ENCODE measurements around the gene RILPL1. TPM values are rescaled to one million over a fixed set of nuclear protein-coding genes. Genes with fewer than 3 reads are reported as not detected.
"Not testable (repeated sequence)": the region's sequence is repeated elsewhere in the genome, so short reads cannot be mapped to it uniquely, and the experiment has no call there.

Gene RILPL1
- total and polyA plus RNA-seq, 2 experiments from 2014 or later = 2.9 to 29.8 TPM

- 0 out of 2 replicates have a peak, but pooled peaks cover 5% of the 10 kb centered on the region for H3K79me2 ChIP-seq (ENCODE audit: insufficient read depth)
- no peak overlapping the region for H3K4me2 ChIP-seq (ENCODE audit: unreplicated experiment)
- H2AFZ ChIP-seq = no peak overlapping the region
- H3K27ac ChIP-seq = no peak overlapping the region
- in situ Hi-C loops (cut with MboI) = no loop called here
- WGBS, 2 experiments (ENCODE audit: low coverage in 1 of 2, low lambda C conversion rate in 2 of 2, missing lambda C conversion rate in 2 of 2) = 91 to 96% methylated on average over 13 of the region's 13 CpGs
- H3K27me3 ChIP-seq (replicated peaks; ENCODE audit: insufficient read depth) = no peaks in the 10 kb centered on the region
- no peaks in the 10 kb centered on the region for H3K9me2 ChIP-seq (ENCODE audit: insufficient read depth)
- TF ChIP-seq EZH2phosphoT487 (IDR thresholded peaks at IDR 0.05; ENCODE audit: insufficient read depth, low read depth) (no peak), EZH2 (IDR thresholded peaks at IDR 0.05; ENCODE audit: insufficient read depth, poor library complexity, severe bottlenecking) (no peak)
- no peak overlapping the region for H3K9ac ChIP-seq
- no peak for DNase-seq
- H4K20me1 ChIP-seq (ENCODE audit: insufficient read depth) = no peaks in the 10 kb centered on the region
- peaks cover 9% of the 10 kb centered on the region for H3K36me3 ChIP-seq (ENCODE audit: low read depth)
- H3K4me1 ChIP-seq (ENCODE audit: insufficient read depth) = no peaks in the 10 kb centered on the region
- no peak overlapping the region for H3K4me3 ChIP-seq
- no peaks in the 10 kb centered on the region for H3F3A ChIP-seq (ENCODE audit: insufficient read depth)
- no peaks in the 10 kb centered on the region for H3K9me3 ChIP-seq (ENCODE audit: low read depth)
Observed at GRCh38 chr12:123498126-123498825, 35.2 kb downstream of the RILPL1 start.

GRCh38 chr12:123497065-123497464 lies 36.5 kb downstream of the RILPL1 start:
- no peak overlapping the region for H3K4me2 ChIP-seq (ENCODE audit: unreplicated experiment)
- no peak for TF ChIP-seq EZH2 (IDR thresholded peaks at IDR 0.05; ENCODE audit: insufficient read depth, poor library complexity, severe bottlenecking)
- no peak for TF ChIP-seq EZH2phosphoT487 (IDR thresholded peaks at IDR 0.05; ENCODE audit: insufficient read depth, low read depth)
- no peaks in the 10 kb centered on the region for H3K9me3 ChIP-seq (ENCODE audit: low read depth)
- in situ Hi-C loops (cut with MboI) = no loop called here
- H3K27me3 ChIP-seq (replicated peaks; ENCODE audit: insufficient read depth) = no peaks in the 10 kb centered on the region
- WGBS, 2 experiments (ENCODE audit: low coverage in 1 of 2, low lambda C conversion rate in 2 of 2, missing lambda C conversion rate in 2 of 2) = 86 to 89% methylated on average over 7 of the region's 7 CpGs
- H3K36me3 ChIP-seq (ENCODE audit: low read depth) = peaks cover 9% of the 10 kb centered on the region
- no peaks in the 10 kb centered on the region for H3K9me2 ChIP-seq (ENCODE audit: insufficient read depth)
- H4K20me1 ChIP-seq (ENCODE audit: insufficient read depth) = no peaks in the 10 kb centered on the region
- no peaks in the 10 kb centered on the region for H3F3A ChIP-seq (ENCODE audit: insufficient read depth)
- no peak for DNase-seq
- H2AFZ ChIP-seq = no peak overlapping the region
- no peak overlapping the region for H3K9ac ChIP-seq
- no peaks in the 10 kb centered on the region for H3K4me1 ChIP-seq (ENCODE audit: insufficient read depth)
- no peak overlapping the region for H3K27ac ChIP-seq
- no peak overlapping the region for H3K4me3 ChIP-seq
- 0 out of 2 replicates have a peak, but pooled peaks cover 4% of the 10 kb centered on the region for H3K79me2 ChIP-seq (ENCODE audit: insufficient read depth)

DNA sequence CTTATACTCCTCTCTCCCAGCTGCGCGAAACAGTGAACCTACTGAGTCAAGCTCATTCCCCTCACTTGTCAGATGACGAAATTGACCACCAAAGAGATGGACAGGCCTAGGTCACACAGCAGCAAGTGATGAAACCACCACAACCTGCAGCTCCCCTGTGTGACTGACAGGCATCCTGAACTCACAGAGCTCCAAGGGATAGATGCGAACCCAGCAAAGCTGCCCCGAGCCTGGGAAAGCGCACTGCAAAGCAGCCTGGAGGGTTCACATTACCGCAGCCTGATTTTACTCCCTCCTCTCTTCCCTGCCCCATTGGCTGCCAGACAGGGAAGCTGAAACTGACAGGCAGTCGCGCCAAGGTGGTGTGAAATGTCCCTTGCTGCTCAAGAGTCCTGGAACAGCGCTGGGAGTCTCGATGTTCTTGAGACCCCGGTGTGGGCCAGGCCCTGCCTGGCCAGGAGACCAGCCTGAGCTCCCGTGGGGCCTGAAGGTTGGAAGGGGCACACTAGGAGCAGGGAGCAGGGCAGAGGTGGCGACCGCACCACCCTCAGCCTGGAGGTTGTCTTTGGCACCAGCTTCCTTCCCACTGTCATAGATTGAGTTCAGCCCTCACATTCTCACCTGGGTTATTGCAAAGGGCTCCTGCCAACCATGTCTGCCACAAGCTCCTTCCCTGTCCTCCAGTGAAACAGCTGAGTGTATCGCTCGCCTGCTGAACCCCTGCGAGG lies 39.2 kb downstream of the RILPL1 start:
- Histone ChIP-seq H3K36me3 (ENCODE audit: low read depth) (peaks cover 9% of the 10 kb centered on the region), H3K4me1 (ENCODE audit: insufficient read depth) (no peaks in the 10 kb centered on the region), H3K27me3 (replicated peaks; ENCODE audit: insufficient read depth) (no peaks in the 10 kb centered on the region), H3K9me3 (ENCODE audit: low read depth) (no peaks in the 10 kb centered on the region), H3K9ac (no peak overlapping the region), H3K4me3 (no peak overlapping the region), H3K9me2 (ENCODE audit: insufficient read depth) (no peaks in the 10 kb centered on the region), H3K27ac (no peak overlapping the region), H3K4me2 (ENCODE audit: unreplicated experiment) (no peak overlapping the region), H2AFZ (no peak overlapping the region), H3K79me2 (ENCODE audit: insufficient read depth) (no peaks in the 10 kb centered on the region), H4K20me1 (ENCODE audit: insufficient read depth) (no peaks in the 10 kb centered on the region), H3F3A (ENCODE audit: insufficient read depth) (no peaks in the 10 kb centered on the region)
- WGBS, 2 experiments (ENCODE audit: low coverage in 1 of 2, low lambda C conversion rate in 2 of 2, missing lambda C conversion rate in 2 of 2) = 92 to 94% methylated on average over 18 of the region's 18 CpGs
- no peak for TF ChIP-seq EZH2 (IDR thresholded peaks at IDR 0.05; ENCODE audit: insufficient read depth, poor library complexity, severe bottlenecking)
- no peak for TF ChIP-seq EZH2phosphoT487 (IDR thresholded peaks at IDR 0.05; ENCODE audit: insufficient read depth, low read depth)
- in situ Hi-C loops (cut with MboI) = no loop called here
- no peak for DNase-seq

GRCh38 chr12:123492339-123493039 lies 41.0 kb downstream of the RILPL1 start:
- H3K9me2 ChIP-seq (ENCODE audit: insufficient read depth); DNase-seq; in situ Hi-C loops (cut with MboI); H3K27ac ChIP-seq; H3K4me1 ChIP-seq (ENCODE audit: insufficient read depth); H3K79me2 ChIP-seq (ENCODE audit: insufficient read depth); H3K4me2 ChIP-seq (ENCODE audit: unreplicated experiment); H3K4me3 ChIP-seq; H3K27me3 ChIP-seq (replicated peaks; ENCODE audit: insufficient read depth); H3K9ac ChIP-seq; H3F3A ChIP-seq (ENCODE audit: insufficient read depth); H3K36me3 ChIP-seq (ENCODE audit: low read depth); H3K9me3 ChIP-seq (ENCODE audit: low read depth); H2AFZ ChIP-seq; H4K20me1 ChIP-seq (ENCODE audit: insufficient read depth): not testable (repeated sequence)
- WGBS, 2 experiments (ENCODE audit: low coverage in 1 of 2, low lambda C conversion rate in 2 of 2, missing lambda C conversion rate in 2 of 2) = 86 to 87% methylated on average over 7 of the region's 7 CpGs

Measured in GM23248 (cell line).